ENCODE measurements around the gene DNAAF8. TPM values are rescaled to one million over a fixed set of nuclear protein-coding genes. Genes with fewer than 3 reads are reported as not detected.

DNAAF8 gene
- total and polyA plus RNA-seq, 7 donors: 0.42 to 2.1 (median 1.2) TPM; not detected in 1

GRCh38 chr16:4713663-4714501 lies 20.5 kb upstream of the DNAAF8 start:
- intact Hi-C loops (cut with DNase I): no loop called here
- Histone ChIP-seq H3K4me1 (no peaks in the 10 kb centered on the region), H3K27me3 (ENCODE audit: insufficient read depth in 3 of 3, low read length in 2 of 3) (no peaks in the 10 kb centered on the region), H3K9me3 (no peaks in the 10 kb centered on the region), H3K36me3 (ENCODE audit: insufficient read depth in 1 of 2, low read depth in 1 of 2) (peaks cover 2 to 70% of the 10 kb centered on the region in 2 donors), H3K27ac (no peak overlapping the region), H3K4me3 (no peak overlapping the region)
- DNase-seq (peak in 1 of 2 donors; percentile 23), ATAC-seq (no peak)
- 85 to 88% (median 87%) methylated on average over 18 of the region's 18 CpGs for WGBS, 3 donors
- TF ChIP-seq, protein P1, sequence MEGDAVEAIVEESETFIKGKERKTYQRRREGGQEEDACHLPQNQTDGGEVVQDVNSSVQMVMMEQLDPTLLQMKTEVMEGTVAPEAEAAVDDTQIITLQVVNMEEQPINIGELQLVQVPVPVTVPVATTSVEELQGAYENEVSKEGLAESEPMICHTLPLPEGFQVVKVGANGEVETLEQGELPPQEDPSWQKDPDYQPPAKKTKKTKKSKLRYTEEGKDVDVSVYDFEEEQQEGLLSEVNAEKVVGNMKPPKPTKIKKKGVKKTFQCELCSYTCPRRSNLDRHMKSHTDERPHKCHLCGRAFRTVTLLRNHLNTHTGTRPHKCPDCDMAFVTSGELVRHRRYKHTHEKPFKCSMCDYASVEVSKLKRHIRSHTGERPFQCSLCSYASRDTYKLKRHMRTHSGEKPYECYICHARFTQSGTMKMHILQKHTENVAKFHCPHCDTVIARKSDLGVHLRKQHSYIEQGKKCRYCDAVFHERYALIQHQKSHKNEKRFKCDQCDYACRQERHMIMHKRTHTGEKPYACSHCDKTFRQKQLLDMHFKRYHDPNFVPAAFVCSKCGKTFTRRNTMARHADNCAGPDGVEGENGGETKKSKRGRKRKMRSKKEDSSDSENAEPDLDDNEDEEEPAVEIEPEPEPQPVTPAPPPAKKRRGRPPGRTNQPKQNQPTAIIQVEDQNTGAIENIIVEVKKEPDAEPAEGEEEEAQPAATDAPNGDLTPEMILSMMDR (IDR thresholded peaks at IDR 0.05): no peak

DNA sequence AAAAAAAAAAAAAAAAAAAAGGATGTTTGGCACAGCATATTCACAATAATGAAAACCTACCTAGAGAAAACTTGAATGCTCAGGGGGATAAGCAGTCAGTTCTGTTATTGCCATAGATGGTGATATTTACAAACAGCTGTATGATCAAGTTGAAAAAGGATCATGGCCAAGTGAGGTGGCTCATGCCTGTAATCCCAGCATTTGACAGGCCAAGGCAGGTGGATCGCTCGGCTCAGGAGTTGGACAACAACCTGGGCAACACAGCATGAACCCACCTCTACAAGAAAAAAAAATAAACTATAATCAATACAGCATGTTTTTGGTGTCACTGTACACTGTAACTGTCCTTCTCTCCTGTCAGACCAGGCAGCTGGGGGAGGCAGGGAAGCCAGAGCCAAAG lies 19.3 kb upstream of the DNAAF8 start:
- WGBS, 3 donors: 57 to 74% (median 60%) methylated on average over 2 of the region's 2 CpGs
- no peak for ATAC-seq
- H3K36me3 ChIP-seq (ENCODE audit: insufficient read depth in 1 of 2, low read depth in 1 of 2): peaks cover 2 to 59% of the 10 kb centered on the region in 2 donors
- H3K9me3 ChIP-seq: no peaks in the 10 kb centered on the region
- no peaks in the 10 kb centered on the region for H3K4me1 ChIP-seq
- intact Hi-C loops (cut with DNase I): no loop called here
- H3K27ac ChIP-seq: no peak overlapping the region
- TF ChIP-seq, protein P1 (IDR thresholded peaks at IDR 0.05): no peak
- H3K4me3 ChIP-seq: no peak overlapping the region
- DNase-seq: peak in 1 of 2 donors; percentile 33
- no peaks in the 10 kb centered on the region for H3K27me3 ChIP-seq (ENCODE audit: insufficient read depth in 3 of 3, low read length in 2 of 3)

DNA sequence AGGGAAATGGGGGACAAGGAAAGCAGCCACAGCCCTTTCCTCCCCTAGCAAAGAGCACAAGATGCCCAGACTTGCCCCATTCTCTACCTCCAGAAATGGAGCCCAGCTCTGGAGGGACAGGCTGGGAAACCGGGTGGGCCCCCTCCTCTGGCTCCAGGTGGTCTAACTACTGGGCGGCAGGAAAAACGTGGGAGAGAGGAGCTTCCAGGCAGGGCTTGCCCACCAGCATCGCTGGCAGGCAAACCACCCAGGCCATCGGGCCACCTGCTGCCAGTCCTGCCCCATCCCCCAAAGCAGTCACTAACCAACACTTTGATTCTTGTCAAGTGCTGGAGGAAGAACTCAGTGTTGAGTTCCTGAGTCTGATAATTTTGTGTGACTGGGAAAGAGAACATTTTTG lies 15.9 kb upstream of the DNAAF8 start:
- no peaks in the 10 kb centered on the region for H3K9me3 ChIP-seq
- TF ChIP-seq, protein P1 (IDR thresholded peaks at IDR 0.05): no peak
- 47 to 61% (median 57%) methylated on average over 5 of the region's 5 CpGs for WGBS, 3 donors
- no peak overlapping the region for H3K4me3 ChIP-seq
- H3K4me1 ChIP-seq: no peaks in the 10 kb centered on the region
- no peak overlapping the region for H3K27ac ChIP-seq
- ATAC-seq (no peak), DNase-seq (no peak)
- intact Hi-C loops (cut with DNase I): no loop called here
- peaks cover 2 to 41% of the 10 kb centered on the region in 2 donors for H3K36me3 ChIP-seq (ENCODE audit: insufficient read depth in 1 of 2, low read depth in 1 of 2)
- no peaks in the 10 kb centered on the region for H3K27me3 ChIP-seq (ENCODE audit: insufficient read depth in 3 of 3, low read length in 2 of 3)

GRCh38 chr16:4723071-4723767 lies 11.1 kb upstream of the DNAAF8 start:
- DNase-seq (peak in 1 of 2 donors; percentile 8), ATAC-seq (no peak)
- Histone ChIP-seq H3K36me3 (ENCODE audit: insufficient read depth in 1 of 2, low read depth in 1 of 2) (peaks cover 4 to 52% of the 10 kb centered on the region in 2 donors), H3K27me3 (ENCODE audit: insufficient read depth in 3 of 3, low read length in 2 of 3) (no peaks in the 10 kb centered on the region), H3K9me3 (no peaks in the 10 kb centered on the region), H3K4me3 (no peak overlapping the region), H3K27ac (no peak overlapping the region), H3K4me1 (no peaks in the 10 kb centered on the region)
- 94 to 97% (median 96%) methylated on average over 14 of the region's 14 CpGs for WGBS, 3 donors
- intact Hi-C loops (cut with DNase I): no loop called here
- TF ChIP-seq, protein P1 (IDR thresholded peaks at IDR 0.05): no peak

All from psoas muscle (tissue), 8 donors.